ENCODE results near the gene FANCC.

The FANCC gene

DNA sequence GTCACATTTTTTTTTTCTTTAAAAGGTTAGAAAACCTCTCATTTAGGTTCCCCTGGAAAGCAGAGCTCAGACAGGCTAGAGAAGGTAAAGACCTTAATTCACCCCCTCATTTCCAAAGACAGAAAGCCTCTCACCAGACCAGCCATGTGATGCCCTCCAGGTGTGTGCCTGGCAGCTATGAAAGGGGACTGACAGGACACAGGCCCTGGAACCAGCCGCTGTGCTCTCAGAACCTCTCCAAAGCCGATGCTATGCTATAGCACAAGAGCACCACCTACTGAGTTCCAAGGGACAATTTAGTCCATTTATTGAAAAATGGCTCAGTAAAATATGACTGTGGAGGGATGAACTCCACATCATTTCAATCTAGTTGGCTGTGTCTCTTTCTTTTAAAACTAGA lies 48.8 kb downstream of the FANCC start:
- peak overlapping the region; percentile 17 to 97 (median 94) for H3K27ac Mint-ChIP-seq
- H3K4me3 Mint-ChIP-seq, result no peak overlapping the region
- H3K27me3 Mint-ChIP-seq (ENCODE audit: low read depth), result no peaks in the 10 kb centered on the region
- TF ChIP-seq, protein P1, sequence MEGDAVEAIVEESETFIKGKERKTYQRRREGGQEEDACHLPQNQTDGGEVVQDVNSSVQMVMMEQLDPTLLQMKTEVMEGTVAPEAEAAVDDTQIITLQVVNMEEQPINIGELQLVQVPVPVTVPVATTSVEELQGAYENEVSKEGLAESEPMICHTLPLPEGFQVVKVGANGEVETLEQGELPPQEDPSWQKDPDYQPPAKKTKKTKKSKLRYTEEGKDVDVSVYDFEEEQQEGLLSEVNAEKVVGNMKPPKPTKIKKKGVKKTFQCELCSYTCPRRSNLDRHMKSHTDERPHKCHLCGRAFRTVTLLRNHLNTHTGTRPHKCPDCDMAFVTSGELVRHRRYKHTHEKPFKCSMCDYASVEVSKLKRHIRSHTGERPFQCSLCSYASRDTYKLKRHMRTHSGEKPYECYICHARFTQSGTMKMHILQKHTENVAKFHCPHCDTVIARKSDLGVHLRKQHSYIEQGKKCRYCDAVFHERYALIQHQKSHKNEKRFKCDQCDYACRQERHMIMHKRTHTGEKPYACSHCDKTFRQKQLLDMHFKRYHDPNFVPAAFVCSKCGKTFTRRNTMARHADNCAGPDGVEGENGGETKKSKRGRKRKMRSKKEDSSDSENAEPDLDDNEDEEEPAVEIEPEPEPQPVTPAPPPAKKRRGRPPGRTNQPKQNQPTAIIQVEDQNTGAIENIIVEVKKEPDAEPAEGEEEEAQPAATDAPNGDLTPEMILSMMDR (IDR thresholded peaks at IDR 0.05; ENCODE audit: unreplicated experiment in 3 of 3), result peak; percentile 34 to 51 (median 46)
- no peaks in the 10 kb centered on the region for H3K9me3 Mint-ChIP-seq
- peaks cover 6% of the 10 kb centered on the region for H3K36me3 Mint-ChIP-seq (ENCODE audit: low read depth)
- H3K4me1 Mint-ChIP-seq, result peaks cover 40% of the 10 kb centered on the region

GRCh38 chr9:95266649-95267048 lies 50.9 kb downstream of the FANCC start:
- Mint-ChIP-seq H3K36me3 (ENCODE audit: low read depth) (peaks cover 4% of the 10 kb centered on the region), H3K27ac (peak overlapping the region; percentile 55 to 69 (median 66)), H3K4me1 (peaks cover 40% of the 10 kb centered on the region), H3K27me3 (ENCODE audit: low read depth) (no peaks in the 10 kb centered on the region), H3K9me3 (no peaks in the 10 kb centered on the region), H3K4me3 (no peak overlapping the region)
- TF ChIP-seq, protein P1 (IDR thresholded peaks at IDR 0.05; ENCODE audit: unreplicated experiment in 3 of 3), result no peak

DNA sequence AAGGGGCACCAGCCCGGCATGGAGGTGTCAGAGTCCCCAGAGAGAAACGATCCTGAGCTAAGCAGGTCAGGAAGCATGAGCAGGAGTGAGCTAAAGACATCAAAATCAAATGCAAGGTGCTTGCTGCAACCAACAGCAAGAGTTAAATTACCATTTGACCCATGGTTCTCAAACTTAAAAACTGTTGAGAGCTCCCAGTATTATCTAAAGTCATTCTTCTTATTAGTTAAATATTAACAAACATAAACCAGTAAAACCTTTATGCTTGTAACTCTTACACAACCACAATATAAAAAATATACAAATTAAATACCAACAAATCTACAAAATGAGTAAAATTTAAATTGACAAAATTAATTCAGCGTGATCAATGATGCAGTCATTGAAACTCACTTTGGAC lies 51.5 kb downstream of the FANCC start:
- peaks cover 40% of the 10 kb centered on the region for H3K4me1 Mint-ChIP-seq
- H3K9me3 Mint-ChIP-seq, result no peaks in the 10 kb centered on the region
- H3K4me3 Mint-ChIP-seq, result no peak overlapping the region
- H3K36me3 Mint-ChIP-seq (ENCODE audit: low read depth), result no peaks in the 10 kb centered on the region
- TF ChIP-seq, protein P1 (IDR thresholded peaks at IDR 0.05; ENCODE audit: unreplicated experiment in 3 of 3), result no peak
- peak overlapping the region; percentile 66 to 76 (median 69) for H3K27ac Mint-ChIP-seq
- no peaks in the 10 kb centered on the region for H3K27me3 Mint-ChIP-seq (ENCODE audit: low read depth)

DNA sequence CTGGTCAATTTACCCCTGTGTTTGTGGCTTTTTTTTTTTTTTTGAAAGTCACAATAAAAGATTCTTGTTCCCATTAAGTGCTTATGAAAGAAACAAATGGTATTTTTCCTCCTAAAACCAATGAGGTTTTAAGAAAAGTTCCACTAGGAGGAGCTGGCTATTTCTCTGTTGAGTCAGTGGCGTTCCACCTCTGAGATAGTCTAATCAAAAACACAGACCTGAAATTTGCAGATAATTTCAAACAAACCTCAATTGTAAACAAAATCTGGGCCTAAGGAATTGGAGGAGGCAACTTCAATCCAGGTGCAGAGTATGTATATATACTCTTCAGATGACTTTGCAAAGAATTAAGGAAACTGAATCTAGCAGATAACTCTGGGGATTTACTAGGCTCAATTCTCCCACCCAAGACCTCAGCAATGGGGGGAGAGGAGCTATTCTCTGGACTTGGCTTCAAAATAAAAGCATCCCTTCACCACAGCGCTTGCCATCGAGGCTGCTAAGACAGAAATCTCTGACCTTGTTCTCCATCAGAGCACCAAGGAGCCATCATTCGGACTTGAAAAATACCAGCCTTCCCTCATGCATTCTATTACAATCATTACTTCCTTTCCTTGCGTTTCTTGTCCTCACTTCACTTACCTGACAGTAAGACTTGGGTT lies 52.4 kb downstream of the FANCC start:
- H3K9me3 Mint-ChIP-seq, result no peaks in the 10 kb centered on the region
- no peak overlapping the region for H3K4me3 Mint-ChIP-seq
- peak overlapping the region; percentile 55 to 66 (median 58) for H3K27ac Mint-ChIP-seq
- H3K4me1 Mint-ChIP-seq, result peaks cover 35% of the 10 kb centered on the region
- TF ChIP-seq, protein P1 (IDR thresholded peaks at IDR 0.05; ENCODE audit: unreplicated experiment in 3 of 3), result peak; percentile 42 to 57 (median 42)
- no peaks in the 10 kb centered on the region for H3K27me3 Mint-ChIP-seq (ENCODE audit: low read depth)
- no peaks in the 10 kb centered on the region for H3K36me3 Mint-ChIP-seq (ENCODE audit: low read depth)

DNA sequence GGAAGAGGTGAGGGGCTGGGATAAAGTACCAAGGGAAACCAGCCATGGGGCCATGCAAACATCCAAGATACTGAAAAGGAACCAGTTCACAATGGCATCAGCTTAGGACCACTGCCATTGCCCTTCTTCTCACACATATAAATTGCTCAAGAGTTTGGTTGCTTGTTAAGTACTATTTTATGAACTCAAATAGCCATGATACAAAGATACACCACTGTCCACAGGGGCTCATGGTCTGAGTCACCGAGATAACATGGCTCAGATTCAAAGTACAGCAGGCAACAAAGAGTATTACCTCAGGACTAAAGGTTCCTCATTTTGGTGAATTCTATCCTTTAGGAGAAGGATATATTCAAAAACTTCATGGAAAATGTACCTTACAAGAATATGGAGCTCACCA lies 55.6 kb downstream of the FANCC start:
- TF ChIP-seq, protein P1 (IDR thresholded peaks at IDR 0.05; ENCODE audit: unreplicated experiment in 3 of 3), result no peak
- H3K4me3 Mint-ChIP-seq, result no peak overlapping the region
- H3K27me3 Mint-ChIP-seq (ENCODE audit: low read depth), result no peaks in the 10 kb centered on the region

More for the DNA sequence above, 55.6 kb downstream of the FANCC start:
- H3K36me3 Mint-ChIP-seq (ENCODE audit: low read depth), result no peaks in the 10 kb centered on the region
- H3K27ac Mint-ChIP-seq, result no peak overlapping the region
- H3K9me3 Mint-ChIP-seq, result peaks cover 14% of the 10 kb centered on the region
- peaks cover 20% of the 10 kb centered on the region for H3K4me1 Mint-ChIP-seq

Measured in nephron (organoid).